Gastrocnemius medialis (tissue), 4 donors: ENCODE measurements around the gene DIAPH1.

Experiments
- POLR2A ChIP-seq, 2 donors: fragments of 450-650 bp; IDR thresholded peaks; one replicate each; pipeline ENCODE4 v1.6.1; 2017; ENCODE audit warnings: antibody characterized with exemption in 2 of 2, mild to moderate bottlenecking in 2 of 2, moderate library complexity in 2 of 2
- TF ChIP-seq, protein P1 (sequence below), 5 experiments: fragments of 450-650 bp in 3 of 5; fragments of 200-600 bp in 2 of 5; sonication (generic) in 2 of 5; IDR thresholded peaks in 4 of 5; conservative IDR thresholded peaks in 1 of 5; 1 replicate in 4 of 5; 2 replicates in 1 of 5; pipeline ENCODE4 v1.5.1; 2016 to 2019; ENCODE audit warnings: antibody characterized with exemption in 5 of 5, mild to moderate bottlenecking in 3 of 5, moderate library complexity in 3 of 5

DNA sequence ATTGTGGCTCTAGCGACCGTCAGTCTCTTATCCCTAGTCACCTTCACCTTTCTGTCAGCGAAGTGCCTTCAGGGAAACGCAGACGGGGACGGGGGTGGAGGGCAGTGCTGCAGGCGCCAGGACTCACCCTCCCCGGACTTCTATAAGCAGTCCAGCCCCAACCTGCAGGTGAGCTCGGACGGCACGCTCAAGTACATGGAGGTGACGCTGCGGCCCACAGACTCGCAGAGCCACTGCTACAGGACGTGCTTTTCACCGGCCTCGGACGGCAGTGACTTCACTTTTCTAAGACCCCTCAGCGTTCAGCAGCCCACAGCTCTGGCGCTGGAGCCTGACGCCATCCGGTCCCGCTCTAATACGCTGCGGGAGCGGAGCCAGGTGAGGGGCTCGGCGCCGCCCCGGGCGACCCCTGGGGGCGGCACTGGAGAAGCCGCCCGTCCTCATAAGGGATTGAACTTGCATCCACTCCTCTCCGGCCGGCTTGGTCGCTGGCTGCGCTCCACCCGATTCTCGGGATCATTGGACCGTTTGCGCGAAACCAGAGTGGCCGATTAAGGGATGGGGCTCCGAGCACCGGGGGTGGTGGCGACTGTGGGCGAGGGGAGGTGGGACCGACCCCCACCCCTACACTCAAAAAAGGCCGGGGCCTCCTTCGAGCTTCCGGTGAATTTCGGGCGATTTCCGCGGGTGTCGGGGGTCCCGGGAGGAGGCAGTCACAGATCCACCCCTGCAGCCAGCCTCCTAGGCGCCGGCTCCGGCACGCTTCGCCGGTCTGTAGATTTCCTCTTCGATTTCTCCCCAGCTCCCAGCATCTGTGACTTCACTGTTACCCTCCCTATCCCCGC, 127.3 kb downstream of the DIAPH1 start:
- TF ChIP-seq, protein P1, sequence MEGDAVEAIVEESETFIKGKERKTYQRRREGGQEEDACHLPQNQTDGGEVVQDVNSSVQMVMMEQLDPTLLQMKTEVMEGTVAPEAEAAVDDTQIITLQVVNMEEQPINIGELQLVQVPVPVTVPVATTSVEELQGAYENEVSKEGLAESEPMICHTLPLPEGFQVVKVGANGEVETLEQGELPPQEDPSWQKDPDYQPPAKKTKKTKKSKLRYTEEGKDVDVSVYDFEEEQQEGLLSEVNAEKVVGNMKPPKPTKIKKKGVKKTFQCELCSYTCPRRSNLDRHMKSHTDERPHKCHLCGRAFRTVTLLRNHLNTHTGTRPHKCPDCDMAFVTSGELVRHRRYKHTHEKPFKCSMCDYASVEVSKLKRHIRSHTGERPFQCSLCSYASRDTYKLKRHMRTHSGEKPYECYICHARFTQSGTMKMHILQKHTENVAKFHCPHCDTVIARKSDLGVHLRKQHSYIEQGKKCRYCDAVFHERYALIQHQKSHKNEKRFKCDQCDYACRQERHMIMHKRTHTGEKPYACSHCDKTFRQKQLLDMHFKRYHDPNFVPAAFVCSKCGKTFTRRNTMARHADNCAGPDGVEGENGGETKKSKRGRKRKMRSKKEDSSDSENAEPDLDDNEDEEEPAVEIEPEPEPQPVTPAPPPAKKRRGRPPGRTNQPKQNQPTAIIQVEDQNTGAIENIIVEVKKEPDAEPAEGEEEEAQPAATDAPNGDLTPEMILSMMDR (IDR thresholded peaks at IDR 0.05 in 4 of 5, conservative IDR thresholded peaks at IDR 0.05 in 1 of 5), result no peak
- TF ChIP-seq POLR2A (IDR thresholded peaks at IDR 0.05), result no peak
